ENCODE measurements around the gene LRRC52.

Gene LRRC52

GRCh38 chr1:165565751-165566490, 22.1 kb downstream of the LRRC52 start:
- no peak for TF ChIP-seq CTCF (IDR thresholded peaks at IDR 0.05; ENCODE audit: insufficient read depth, low read length, poor library complexity, severe bottlenecking)
- Histone ChIP-seq H3K27me3 (replicated peaks; ENCODE audit: control insufficient read depth, insufficient read depth, low read length) (peaks cover 5% of the 10 kb centered on the region), H3K36me3 (ENCODE audit: control insufficient read depth, insufficient read depth, low read length) (no peaks in the 10 kb centered on the region), H3K4me3 (replicated peaks; ENCODE audit: low read depth, low read length) (no peak overlapping the region)
- no peak for DNase-seq (ENCODE audit: extremely low read depth, insufficient read length)

- H3K27me3 ChIP-seq (replicated peaks; ENCODE audit: control insufficient read depth, insufficient read depth, low read length), result peaks cover 2% of the 10 kb centered on the region
- no peaks in the 10 kb centered on the region for H3K36me3 ChIP-seq (ENCODE audit: control insufficient read depth, insufficient read depth, low read length)
- TF ChIP-seq CTCF (IDR thresholded peaks at IDR 0.05; ENCODE audit: insufficient read depth, low read length, poor library complexity, severe bottlenecking), result no peak
- H3K4me3 ChIP-seq (replicated peaks; ENCODE audit: low read depth, low read length), result no peak overlapping the region
- DNase-seq (ENCODE audit: extremely low read depth, insufficient read length), result no peak
Measured at GRCh38 chr1:165570078-165570477, 26.3 kb downstream of the LRRC52 start.

GRCh38 chr1:165573787-165574186, 30.0 kb downstream of the LRRC52 start:
- H3K36me3 ChIP-seq (ENCODE audit: control insufficient read depth, insufficient read depth, low read length), result no peaks in the 10 kb centered on the region
- peaks cover 2% of the 10 kb centered on the region; the same call in 1 of the 2 replicates for H3K27me3 ChIP-seq (replicated peaks; ENCODE audit: control insufficient read depth, insufficient read depth, low read length)
- no peak overlapping the region for H3K4me3 ChIP-seq (replicated peaks; ENCODE audit: low read depth, low read length)
- no peak for DNase-seq (ENCODE audit: extremely low read depth, insufficient read length)
- no peak for TF ChIP-seq CTCF (IDR thresholded peaks at IDR 0.05; ENCODE audit: insufficient read depth, low read length, poor library complexity, severe bottlenecking)

- TF ChIP-seq CTCF (IDR thresholded peaks at IDR 0.05; ENCODE audit: insufficient read depth, low read length, poor library complexity, severe bottlenecking), result no peak
- no peak for DNase-seq (ENCODE audit: extremely low read depth, insufficient read length)
- no peak overlapping the region for H3K4me3 ChIP-seq (replicated peaks; ENCODE audit: low read depth, low read length)
- no peaks in the 10 kb centered on the region for H3K36me3 ChIP-seq (ENCODE audit: control insufficient read depth, insufficient read depth, low read length)
- H3K27me3 ChIP-seq (replicated peaks; ENCODE audit: control insufficient read depth, insufficient read depth, low read length), result peaks cover 2% of the 10 kb centered on the region; the same call in 1 of the 2 replicates
Measured at GRCh38 chr1:165574295-165574694, 30.5 kb downstream of the LRRC52 start.

- no peaks in the 10 kb centered on the region; the same call in 1 of the 2 replicates for H3K27me3 ChIP-seq (replicated peaks; ENCODE audit: control insufficient read depth, insufficient read depth, low read length)
- no peak for TF ChIP-seq CTCF (IDR thresholded peaks at IDR 0.05; ENCODE audit: insufficient read depth, low read length, poor library complexity, severe bottlenecking)
Measured at GRCh38 chr1:165575468-165576099, 31.8 kb downstream of the LRRC52 start.

More at GRCh38 chr1:165575468-165576099, 31.8 kb downstream of the LRRC52 start:
- Histone ChIP-seq H3K4me3 (replicated peaks; ENCODE audit: low read depth, low read length) (no peak overlapping the region), H3K36me3 (ENCODE audit: control insufficient read depth, insufficient read depth, low read length) (no peaks in the 10 kb centered on the region)
- DNase-seq (ENCODE audit: extremely low read depth, insufficient read length), result no peak
